AG04449 (cell line): ENCODE results near the gene BTF3.
"Not testable (repeated sequence)": the region's sequence is repeated elsewhere in the genome, so short reads cannot be mapped to it uniquely, and the experiment has no call there.

ENCODE experiments used
- CTCF ChIA-PET: fragments of 350-600 bp; formaldehyde crosslinking; extraction: SDS; loops from one replicate; lab custom pipeline; 2021; ENCODE audit warnings: antibody characterized with exemption; lab: Yijun Ruan, JAX
- POLR2A ChIA-PET: fragments of 400-600, 350-600 bp; formaldehyde crosslinking; extraction: SDS; loops from one replicate; lab custom pipeline; 2020; ENCODE audit warnings: antibody characterized with exemption, inconsistent platforms; lab: Yijun Ruan, JAX
- DNase-seq: peaks from one replicate; pipeline ENCODE4 v3.0.0-alpha.2; 2010; ENCODE audit warnings: low read depth, low spot score
- H3K4me3 ChIP-seq: 2 replicates; pipeline ENCODE4 v1.5.1; 2011; ENCODE audit warnings: low read depth, mild to moderate bottlenecking, control low read depth, low read length
- CTCF ChIP-seq: IDR thresholded peaks from one replicate; pipeline ENCODE4 v1.5.1; 2011; ENCODE audit warnings: mild to moderate bottlenecking, moderate library complexity, low read length, control low read depth, inconsistent platforms; ENCODE audit not compliant: insufficient read depth; ENCODE audit errors: missing control alignments

The BTF3 gene

DNA sequence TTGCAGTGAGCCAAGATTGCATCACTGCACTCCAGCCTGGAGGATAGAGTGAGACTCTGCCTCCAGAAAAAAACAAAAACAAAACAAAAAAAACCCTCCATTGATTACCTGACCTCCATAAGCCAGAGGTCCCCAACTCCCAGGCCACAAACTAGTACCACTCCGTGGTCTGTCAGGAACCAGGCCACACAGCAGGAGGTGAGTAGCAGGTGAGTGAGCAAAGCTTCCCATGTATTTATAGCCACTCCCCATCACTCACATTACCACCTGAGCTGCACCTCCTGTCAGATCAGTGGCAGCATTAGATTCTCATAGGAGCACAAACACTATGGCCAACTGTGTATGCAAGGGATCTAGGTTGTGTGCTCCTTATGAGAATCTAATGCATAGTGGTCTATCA lies 13.7 kb upstream of the BTF3 start:
- no peak for TF ChIP-seq CTCF
- CTCF ChIA-PET = interaction anchor here (3.2 kb wide), 1 partner anchor 12 kb away, joined by 15 read pairs; the partner anchor contains the start of gene BTF3

DNA sequence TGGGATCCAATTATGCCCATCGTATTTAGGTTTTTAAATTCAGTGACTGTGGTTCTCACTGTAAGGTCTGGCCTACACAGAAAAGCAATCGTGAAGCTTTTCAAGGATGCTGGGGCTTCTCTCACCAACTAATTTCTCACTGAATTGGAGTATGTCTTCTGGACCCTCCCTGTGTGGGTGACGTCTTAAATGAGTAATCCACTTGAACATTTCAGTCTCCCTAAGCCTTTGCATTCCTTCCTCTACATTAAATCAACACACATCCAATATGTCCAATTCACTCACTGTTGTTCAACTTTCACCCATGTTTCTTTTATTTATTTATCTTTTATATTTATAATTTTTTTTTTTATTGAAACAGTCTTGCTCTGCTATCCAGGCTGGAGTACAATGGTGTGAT lies 12.5 kb upstream of the BTF3 start:
- ChIA-PET POLR2A (no interaction called here), CTCF (interaction anchor here (1.7 to 3.2 kb wide), 2 partner anchors 11 to 270 kb away, joined by 8 to 15 read pairs; partner anchors contain the start of gene BTF3)
- DNase-seq = no peak
- TF ChIP-seq CTCF = no peak
- no peak overlapping the region for H3K4me3 ChIP-seq

More for the DNA sequence above, 13.7 kb upstream of the BTF3 start:
- H3K4me3 ChIP-seq = no peak overlapping the region
- no peak for DNase-seq
- POLR2A ChIA-PET = no interaction called here

GRCh38 chr5:73486119-73486899 lies 11.9 kb upstream of the BTF3 start:
- ChIA-PET CTCF (interaction anchor here (1.2 to 2.4 kb wide), 7 partner anchors 10 to 270 kb away, joined by 3 to 18 read pairs (median 6); partner anchors contain the start of gene BTF3), POLR2A (no interaction called here)
- H3K4me3 ChIP-seq = no peak overlapping the region
- TF ChIP-seq CTCF = no peak
- no peak for DNase-seq

DNA sequence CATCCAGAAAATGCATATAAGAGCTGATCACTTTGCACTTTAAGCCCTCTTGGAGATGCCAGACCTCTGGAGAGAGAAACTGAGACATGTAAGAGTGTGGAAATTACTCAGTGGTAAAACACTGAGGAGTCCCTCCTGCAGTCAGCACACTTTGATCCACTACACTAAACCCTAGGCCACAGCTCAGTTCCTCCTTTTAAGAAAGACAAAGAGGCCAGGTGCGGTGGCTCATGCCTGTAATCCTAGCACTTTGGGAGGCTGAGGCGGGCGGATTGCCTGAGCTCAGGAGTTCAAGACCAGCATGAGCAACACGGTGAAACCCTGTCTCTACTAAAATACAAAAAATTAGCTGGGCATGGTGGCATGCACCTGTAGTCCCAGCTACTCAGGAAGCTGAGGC lies 11.0 kb upstream of the BTF3 start:
- CTCF ChIA-PET = interaction anchor here (0.6 to 2.4 kb wide), 10 partner anchors 9 to 271 kb away, joined by 3 to 18 read pairs (median 4); partner anchors contain the start of gene BTF3
- POLR2A ChIA-PET, DNase-seq, H3K4me3 ChIP-seq: not testable (repeated sequence)

GRCh38 chr5:73487815-73488214 lies 10.4 kb upstream of the BTF3 start:
- ChIA-PET POLR2A (no interaction called here), CTCF (interaction anchor here (0.7 to 2.4 kb wide), 5 partner anchors 9 to 36 kb away, joined by 3 to 18 read pairs (median 5); no protein-coding TSS in a partner anchor)
- DNase-seq = no peak
- no peak for TF ChIP-seq CTCF
- no peak overlapping the region for H3K4me3 ChIP-seq

GRCh38 chr5:73488806-73489205 lies 9.4 kb upstream of the BTF3 start:
- ChIA-PET POLR2A (no interaction called here), CTCF (interaction anchor here (2.4 kb wide), 1 partner anchor 35 kb away, joined by 7 read pairs; no protein-coding TSS in a partner anchor)
- no peak for DNase-seq
- no peak overlapping the region for H3K4me3 ChIP-seq
- no peak for TF ChIP-seq CTCF
